Loucy (cell line): ENCODE measurements around the gene OGFOD2.

ENCODE experiments used
- EZH2phosphoT487 ChIP-seq: fragments of 200-600 bp; IDR thresholded peaks from 2 replicates; pipeline ENCODE4 v1.6.1; 2018; ENCODE audit warnings: antibody characterized with exemption, mild to moderate bottlenecking, moderate library complexity, borderline replicate concordance
- TF ChIP-seq, protein P1 (sequence below): fragments of 200-600 bp; sonication (generic); conservative IDR thresholded peaks from 2 replicates; pipeline ENCODE4 v1.5.1; 2014; ENCODE audit warnings: mild to moderate bottlenecking, antibody characterized with exemption, low read length

DNA sequence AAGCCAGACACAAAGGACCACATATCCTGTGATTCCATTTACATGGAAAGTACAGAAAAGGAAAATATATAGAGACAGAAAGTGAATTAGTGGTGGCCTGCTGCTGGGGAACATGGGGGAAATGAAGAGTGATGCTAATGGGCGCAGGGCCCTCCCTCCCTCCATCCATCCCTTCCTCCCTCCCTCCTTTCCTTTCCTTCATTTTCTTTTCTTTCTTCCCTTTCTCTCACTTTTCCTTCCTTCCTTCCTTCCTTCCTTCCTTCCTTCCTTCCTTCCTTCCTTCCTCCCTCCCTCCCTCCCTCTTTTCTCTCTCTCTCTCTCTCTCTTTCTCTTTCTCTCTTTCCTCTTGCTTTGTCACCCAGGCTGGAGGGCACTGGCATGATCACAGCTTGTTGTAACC, 42.7 kb downstream of the OGFOD2 start:
- TF ChIP-seq, protein P1, sequence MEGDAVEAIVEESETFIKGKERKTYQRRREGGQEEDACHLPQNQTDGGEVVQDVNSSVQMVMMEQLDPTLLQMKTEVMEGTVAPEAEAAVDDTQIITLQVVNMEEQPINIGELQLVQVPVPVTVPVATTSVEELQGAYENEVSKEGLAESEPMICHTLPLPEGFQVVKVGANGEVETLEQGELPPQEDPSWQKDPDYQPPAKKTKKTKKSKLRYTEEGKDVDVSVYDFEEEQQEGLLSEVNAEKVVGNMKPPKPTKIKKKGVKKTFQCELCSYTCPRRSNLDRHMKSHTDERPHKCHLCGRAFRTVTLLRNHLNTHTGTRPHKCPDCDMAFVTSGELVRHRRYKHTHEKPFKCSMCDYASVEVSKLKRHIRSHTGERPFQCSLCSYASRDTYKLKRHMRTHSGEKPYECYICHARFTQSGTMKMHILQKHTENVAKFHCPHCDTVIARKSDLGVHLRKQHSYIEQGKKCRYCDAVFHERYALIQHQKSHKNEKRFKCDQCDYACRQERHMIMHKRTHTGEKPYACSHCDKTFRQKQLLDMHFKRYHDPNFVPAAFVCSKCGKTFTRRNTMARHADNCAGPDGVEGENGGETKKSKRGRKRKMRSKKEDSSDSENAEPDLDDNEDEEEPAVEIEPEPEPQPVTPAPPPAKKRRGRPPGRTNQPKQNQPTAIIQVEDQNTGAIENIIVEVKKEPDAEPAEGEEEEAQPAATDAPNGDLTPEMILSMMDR = no peak
- TF ChIP-seq EZH2phosphoT487 = no peak
